OCI-LY1 (cell line): Measurements from ENCODE around the gene NPAS1.

ENCODE experiments used
- CTCF ChIP-seq: fragments of 200-600 bp; sonication (generic), shearing (Covaris generic); IDR thresholded peaks from 2 replicates; pipeline ENCODE4 v1.5.1; 2017; ENCODE audit warnings: mild to moderate bottlenecking, antibody characterized with exemption, low read length, moderate library complexity, mixed read lengths
- EZH2 ChIP-seq: fragments of 200-600 bp; sonication (generic), shearing (Covaris generic); IDR thresholded peaks from 2 replicates; pipeline ENCODE4 v1.8.0; 2017; ENCODE audit warnings: borderline replicate concordance, mixed run types, mild to moderate bottlenecking, antibody characterized with exemption, low read length, moderate library complexity, mixed read lengths

GRCh38 chr19:47058621-47059022 is 39.0 kb downstream of the NPAS1 start:
- TF ChIP-seq CTCF (no peak), EZH2 (no peak)
